Measurements from ENCODE around the gene CALCOCO2. TPM values are rescaled to one million over a fixed set of nuclear protein-coding genes. Genes with fewer than 3 reads are reported as not detected.

Gene CALCOCO2
- total and polyA plus RNA-seq, 2 of the 13 experiments (the other 11 are each of a cell fraction or from before 2014, with no cell fraction given): 72.9 to 111 TPM

- TF ChIP-seq ZBTB40 (IDR thresholded peaks at IDR 0.05): no peak
- TF ChIP-seq ZBTB40 (CRISPR knock-in tag; IDR thresholded peaks at IDR 0.05): no peak
- TF ChIP-seq MAFK (conservative IDR thresholded peaks at IDR 0.05 in 1 of 2, IDR thresholded peaks at IDR 0.05 in 1 of 2; ENCODE audit: low read length in 2 of 2): no peak
- 0 out of 2 replicates have a peak, but pooled peaks have one; percentile 38 for TF ChIP-seq SMAD3 (CRISPR knock-in tag; IDR thresholded peaks at IDR 0.05)
- TF ChIP-seq ZNF274 (CRISPR knock-in tag; IDR thresholded peaks at IDR 0.05): 0 out of 2 replicates have a peak, but pooled peaks have one; percentile 29
- TF ChIP-seq BORCS8-MEF2B (CRISPR knock-in tag; IDR thresholded peaks at IDR 0.05): 0 out of 2 replicates have a peak, but pooled peaks have one; percentile 23
- TF ChIP-seq SMYD3 (CRISPR knock-in tag; IDR thresholded peaks at IDR 0.05): no peak
- TF ChIP-seq ZNF580 (CRISPR knock-in tag; IDR thresholded peaks at IDR 0.05; ENCODE audit: borderline replicate concordance, low read depth): peak; percentile 58; the same call in 1 of the 2 replicates
- TF ChIP-seq RAD21 (CRISPR knock-in tag; IDR thresholded peaks at IDR 0.05): peak; percentile 97
- TF ChIP-seq SIX4 (CRISPR knock-in tag; IDR thresholded peaks at IDR 0.05): no peak
- 0 out of 2 replicates have a peak, but pooled peaks have one; percentile 16 for TF ChIP-seq ATF2 (CRISPR knock-in tag; IDR thresholded peaks at IDR 0.05)
- no peak for TF ChIP-seq ZBTB3 (CRISPR knock-in tag; IDR thresholded peaks at IDR 0.05; ENCODE audit: borderline replicate concordance, low read depth)
- no peak for TF ChIP-seq ZNF549 (CRISPR knock-in tag; IDR thresholded peaks at IDR 0.05)
- TF ChIP-seq, protein P1, sequence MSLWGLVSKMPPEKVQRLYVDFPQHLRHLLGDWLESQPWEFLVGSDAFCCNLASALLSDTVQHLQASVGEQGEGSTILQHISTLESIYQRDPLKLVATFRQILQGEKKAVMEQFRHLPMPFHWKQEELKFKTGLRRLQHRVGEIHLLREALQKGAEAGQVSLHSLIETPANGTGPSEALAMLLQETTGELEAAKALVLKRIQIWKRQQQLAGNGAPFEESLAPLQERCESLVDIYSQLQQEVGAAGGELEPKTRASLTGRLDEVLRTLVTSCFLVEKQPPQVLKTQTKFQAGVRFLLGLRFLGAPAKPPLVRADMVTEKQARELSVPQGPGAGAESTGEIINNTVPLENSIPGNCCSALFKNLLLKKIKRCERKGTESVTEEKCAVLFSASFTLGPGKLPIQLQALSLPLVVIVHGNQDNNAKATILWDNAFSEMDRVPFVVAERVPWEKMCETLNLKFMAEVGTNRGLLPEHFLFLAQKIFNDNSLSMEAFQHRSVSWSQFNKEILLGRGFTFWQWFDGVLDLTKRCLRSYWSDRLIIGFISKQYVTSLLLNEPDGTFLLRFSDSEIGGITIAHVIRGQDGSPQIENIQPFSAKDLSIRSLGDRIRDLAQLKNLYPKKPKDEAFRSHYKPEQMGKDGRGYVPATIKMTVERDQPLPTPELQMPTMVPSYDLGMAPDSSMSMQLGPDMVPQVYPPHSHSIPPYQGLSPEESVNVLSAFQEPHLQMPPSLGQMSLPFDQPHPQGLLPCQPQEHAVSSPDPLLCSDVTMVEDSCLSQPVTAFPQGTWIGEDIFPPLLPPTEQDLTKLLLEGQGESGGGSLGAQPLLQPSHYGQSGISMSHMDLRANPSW (CRISPR knock-in tag; IDR thresholded peaks at IDR 0.05; ENCODE audit: borderline replicate concordance): peak; percentile 73
- peak; percentile 55; the same call in 1 of the 2 replicates for TF ChIP-seq ZNF136 (CRISPR knock-in tag; IDR thresholded peaks at IDR 0.05; ENCODE audit: low read depth)
- TF ChIP-seq ZBTB7A (CRISPR knock-in tag; IDR thresholded peaks at IDR 0.05): no peak
- TF ChIP-seq HNRNPUL1 (IDR thresholded peaks at IDR 0.05; ENCODE audit: low read depth, low read length): no peak
Measured at GRCh38 chr17:48804936-48805411, 25.9 kb upstream of the CALCOCO2 start (continued).
